ELF-1 (cell line): ENCODE results near the gene OR1J2.
A peak's percentile ranks its signal among the peaks of the same experiment; 100 is the strongest.
"Not testable (repeated sequence)": the region's sequence is repeated elsewhere in the genome, so short reads cannot be mapped to it uniquely, and the experiment has no call there.

ENCODE experiments used
- DNase-seq: peaks from one replicate; pipeline ENCODE4 v3.0.0-alpha.2; 2016; ENCODE audit warnings: low read depth, low spot score

The OR1J2 gene

GRCh38 chr9:122510502-122510901, at the start of gene OR1J2:
Gene OR1J2, plus strand, starts transcription at chr9:122510802. Its CDS starts 0 bp downstream, at chr9:122510802.
- DNase-seq = no peak

- peak; percentile 50 for DNase-seq
Observed at GRCh38 chr9:122463828-122464632, 46.6 kb upstream of the OR1J2 start.

GRCh38 chr9:122464633-122465567, 45.7 kb upstream of the OR1J2 start:
- peak; percentile 61 for DNase-seq

GRCh38 chr9:122466456-122466855, 44.1 kb upstream of the OR1J2 start:
- DNase-seq = no peak

GRCh38 chr9:122468735-122469134, 41.9 kb upstream of the OR1J2 start:
- no peak for DNase-seq

- DNase-seq = no peak
Observed at GRCh38 chr9:122474561-122474960, 36.0 kb upstream of the OR1J2 start.

- DNase-seq = no peak
Observed at GRCh38 chr9:122475717-122476116, 34.9 kb upstream of the OR1J2 start.

GRCh38 chr9:122477346-122477745, 33.3 kb upstream of the OR1J2 start:
- DNase-seq = no peak

- no peak for DNase-seq
Observed at GRCh38 chr9:122477826-122478225, 32.8 kb upstream of the OR1J2 start, which contains the start of gene OR1J1. Gene OR1J1, minus strand, starts transcription at chr9:122477926. Its CDS starts 0 bp downstream, at chr9:122477926.

GRCh38 chr9:122479062-122479461, 31.5 kb upstream of the OR1J2 start:
- no peak for DNase-seq

- DNase-seq = peak; percentile 93
Observed at GRCh38 chr9:122498883-122499288, 11.7 kb upstream of the OR1J2 start.

- no peak for DNase-seq
Observed at GRCh38 chr9:122506964-122507363, 3.6 kb upstream of the OR1J2 start.

- DNase-seq = no peak
Observed at GRCh38 chr9:122518226-122518625, 7.6 kb downstream of the OR1J2 start.

- DNase-seq = no peak
Observed at GRCh38 chr9:122518841-122519240, 8.2 kb downstream of the OR1J2 start, which contains the start of gene OR1J4. Gene OR1J4, plus strand, starts transcription at chr9:122519141. Its CDS starts 0 bp downstream, at chr9:122519141.

- no peak for DNase-seq
Observed at GRCh38 chr9:122519376-122519775, 8.8 kb downstream of the OR1J2 start.

- DNase-seq = no peak
Observed at GRCh38 chr9:122526602-122527001, 16.0 kb downstream of the OR1J2 start.

- no peak for DNase-seq
Observed at GRCh38 chr9:122527193-122527592, 16.6 kb downstream of the OR1J2 start, which contains the start of gene OR1N1. Gene OR1N1, minus strand, starts transcription at chr9:122527293. Its CDS starts 0 bp downstream, at chr9:122527293.

- not testable (repeated sequence) for DNase-seq
Observed at GRCh38 chr9:122531157-122531556, 20.6 kb downstream of the OR1J2 start.

- DNase-seq = no peak
Observed at GRCh38 chr9:122536134-122536533, 25.5 kb downstream of the OR1J2 start.

- not testable (repeated sequence) for DNase-seq
Observed at GRCh38 chr9:122537066-122537465, 26.5 kb downstream of the OR1J2 start.

GRCh38 chr9:122538757-122539156, 28.2 kb downstream of the OR1J2 start:
- no peak for DNase-seq

GRCh38 chr9:122546196-122546595, 35.6 kb downstream of the OR1J2 start:
- no peak for DNase-seq
